NCI-H1694 treated with DMSO at 0.1 percent for 48 hours (cell line): ENCODE measurements around the gene EXOC4.

ENCODE experiments used
- DNase-seq: peaks from one replicate; lab custom pipeline; 2025; lab: John Stamatoyannopoulos, UW

The EXOC4 gene

GRCh38 chr7:133491846-133492652 lies 239.2 kb downstream of the EXOC4 start:
- DNase-seq, result no peak

- DNase-seq, result no peak
Measured at GRCh38 chr7:133497061-133497460, 244.2 kb downstream of the EXOC4 start.

- no peak for DNase-seq
Measured at GRCh38 chr7:133501771-133502170, 248.9 kb downstream of the EXOC4 start.

- DNase-seq, result no peak
Measured at GRCh38 chr7:133502498-133502897, 249.6 kb downstream of the EXOC4 start.

- DNase-seq, result no peak
Measured at GRCh38 chr7:133502972-133503371, 250.1 kb downstream of the EXOC4 start.

- DNase-seq, result no peak
Measured at GRCh38 chr7:133504825-133505224, 251.9 kb downstream of the EXOC4 start.

GRCh38 chr7:133509822-133510221 lies 256.9 kb downstream of the EXOC4 start:
- DNase-seq, result no peak

GRCh38 chr7:133510326-133511055 lies 257.6 kb downstream of the EXOC4 start:
- DNase-seq, result no peak

- DNase-seq, result no peak
Measured at GRCh38 chr7:133511252-133511651, 258.4 kb downstream of the EXOC4 start.

GRCh38 chr7:133511708-133512107 lies 258.8 kb downstream of the EXOC4 start:
- no peak for DNase-seq

GRCh38 chr7:133512560-133512959 lies 259.7 kb downstream of the EXOC4 start:
- no peak for DNase-seq

GRCh38 chr7:133513608-133514007 lies 260.7 kb downstream of the EXOC4 start:
- no peak for DNase-seq

GRCh38 chr7:133514551-133514950 lies 261.7 kb downstream of the EXOC4 start:
- DNase-seq, result no peak

GRCh38 chr7:133517766-133518165 lies 264.9 kb downstream of the EXOC4 start:
- no peak for DNase-seq

GRCh38 chr7:133518718-133519117 lies 265.8 kb downstream of the EXOC4 start:
- DNase-seq, result no peak

- no peak for DNase-seq
Measured at GRCh38 chr7:133520248-133520647, 267.4 kb downstream of the EXOC4 start.

- no peak for DNase-seq
Measured at GRCh38 chr7:133522501-133522900, 269.6 kb downstream of the EXOC4 start.

- DNase-seq, result no peak
Measured at GRCh38 chr7:133528796-133529195, 275.9 kb downstream of the EXOC4 start.

GRCh38 chr7:133529861-133530260 lies 277.0 kb downstream of the EXOC4 start:
- peak; percentile 26 for DNase-seq

GRCh38 chr7:133530682-133531081 lies 277.8 kb downstream of the EXOC4 start:
- DNase-seq, result no peak

- no peak for DNase-seq
Measured at GRCh38 chr7:133534816-133535215, 281.9 kb downstream of the EXOC4 start.

- no peak for DNase-seq
Measured at GRCh38 chr7:133535308-133535707, 282.4 kb downstream of the EXOC4 start.

- DNase-seq, result no peak
Measured at GRCh38 chr7:133536450-133536849, 283.6 kb downstream of the EXOC4 start.
